GM21723 (cell line): ENCODE data around the gene RAB17.

ENCODE experiments used
- ATAC-seq: cut with Tn5 transposase; IDR thresholded peaks from one replicate; pipeline ENCODE4 v1.9.1; 2021; ENCODE audit warnings: mild to moderate bottlenecking, moderate library complexity; ENCODE audit not compliant: unreplicated experiment

The RAB17 gene

GRCh38 chr2:237565974-237566373 lies 24.6 kb downstream of the RAB17 start:
- ATAC-seq, result no peak

DNA sequence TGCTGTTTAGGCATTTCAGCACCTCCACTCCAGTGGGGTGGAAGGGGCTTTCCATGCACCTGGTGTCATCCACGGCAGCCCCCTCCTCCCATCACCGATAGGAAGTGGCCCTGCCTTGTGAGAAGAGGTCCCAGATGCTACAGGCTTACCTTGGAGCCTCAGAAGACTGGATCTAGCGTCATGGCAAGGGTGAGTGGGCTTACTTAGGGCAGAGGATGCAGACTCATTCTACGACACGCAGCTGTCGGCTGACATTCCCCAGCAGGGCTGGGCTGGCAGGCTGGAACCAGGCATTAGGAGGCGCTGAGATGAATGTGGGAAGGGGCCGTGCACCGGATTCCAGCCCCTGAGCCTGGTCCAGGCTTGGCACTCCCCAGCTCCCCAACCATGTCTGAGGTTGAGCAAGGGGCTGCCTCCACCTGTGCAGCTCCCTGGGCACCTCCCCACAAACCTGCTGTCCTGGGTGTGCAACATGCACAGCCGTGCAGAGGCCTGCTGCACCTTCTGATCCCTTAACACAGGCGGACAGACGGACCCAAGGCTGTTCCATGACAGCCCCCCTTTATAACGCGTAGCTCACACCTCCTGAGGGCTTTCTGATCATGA lies 25.9 kb downstream of the RAB17 start:
- ATAC-seq, result no peak

DNA sequence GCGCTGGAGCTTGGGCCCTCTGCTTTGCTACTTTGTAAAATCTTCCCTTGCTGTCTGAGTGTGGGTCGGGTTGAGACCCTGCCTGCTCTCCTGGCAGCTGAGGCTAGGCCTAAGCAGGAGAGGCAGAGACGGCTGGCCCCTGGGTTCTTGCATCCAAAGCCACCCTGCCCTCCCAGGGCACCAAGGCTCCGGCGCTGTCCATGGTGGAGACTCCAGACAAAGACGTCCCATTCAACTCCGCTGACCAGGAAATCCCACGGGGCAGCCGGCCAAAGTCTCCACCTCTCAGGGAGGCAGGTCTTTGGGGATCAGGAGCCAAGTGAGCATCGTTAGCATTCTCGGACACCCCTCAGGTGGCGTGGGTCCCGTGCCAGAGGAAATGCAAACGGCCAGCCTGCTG lies 26.7 kb downstream of the RAB17 start:
- no peak for ATAC-seq

DNA sequence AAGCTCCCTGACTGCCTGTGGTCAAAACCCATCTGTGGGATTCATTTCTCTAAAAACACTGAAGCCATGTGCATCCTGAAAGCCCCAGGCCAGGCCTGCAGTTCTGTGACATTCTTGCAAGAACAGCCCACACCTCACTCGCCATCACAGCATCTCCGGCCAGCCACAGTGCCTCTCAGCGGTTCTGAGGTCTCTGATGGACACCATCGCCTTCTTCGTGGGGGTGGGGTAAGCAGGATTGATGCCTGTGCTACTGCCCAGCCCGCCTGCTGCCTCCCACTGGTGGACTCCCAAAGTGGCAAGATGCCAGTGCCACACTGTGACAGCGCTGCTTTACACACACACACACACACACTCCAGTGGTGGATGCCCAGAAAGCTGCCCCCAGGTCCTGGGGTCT lies 29.3 kb downstream of the RAB17 start:
- no peak for ATAC-seq

GRCh38 chr2:237558961-237559641 lies 31.4 kb downstream of the RAB17 start:
- no peak for ATAC-seq

GRCh38 chr2:237557633-237558015 lies 32.9 kb downstream of the RAB17 start:
- peak; percentile 30 for ATAC-seq

GRCh38 chr2:237556773-237557632 lies 33.5 kb downstream of the RAB17 start:
- peak; percentile 96 for ATAC-seq

DNA sequence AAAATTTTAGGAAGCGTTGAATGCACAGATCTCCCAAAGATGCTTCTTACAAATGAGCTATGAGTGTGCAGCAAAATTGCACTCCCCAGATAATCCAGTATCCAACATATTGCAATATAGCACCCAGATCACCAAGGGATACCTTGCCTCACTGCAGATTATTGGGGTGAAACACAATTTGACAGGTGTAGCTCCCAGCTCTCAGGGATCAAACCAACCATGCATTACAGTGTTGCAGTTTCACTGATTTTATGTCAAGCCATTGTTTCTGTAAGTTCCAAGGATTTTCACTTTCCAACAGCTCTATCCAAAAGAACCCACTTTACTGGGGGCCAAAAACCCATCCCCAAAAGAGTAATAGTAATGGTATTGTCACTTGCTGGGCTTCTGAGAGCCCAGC lies 35.0 kb downstream of the RAB17 start:
- ATAC-seq, result no peak

DNA sequence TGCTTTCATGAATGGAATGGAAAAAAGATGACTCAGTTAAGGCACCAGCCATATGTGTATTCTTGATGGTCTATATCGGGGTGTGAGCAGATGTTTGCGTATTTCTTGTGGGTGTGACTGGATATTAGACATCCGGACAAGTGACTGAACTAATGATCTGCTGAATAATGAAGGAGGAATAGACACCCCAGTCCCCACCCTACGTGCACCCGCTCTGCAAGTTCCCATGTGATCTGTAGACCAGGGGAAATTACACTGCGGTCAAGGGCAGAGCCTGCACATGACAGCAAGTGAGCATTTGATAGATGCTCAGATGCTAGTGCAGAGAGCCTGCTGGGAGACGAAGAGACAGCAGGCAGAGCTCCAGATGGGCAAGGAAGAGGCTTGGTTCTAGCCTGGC lies 36.6 kb downstream of the RAB17 start:
- no peak for ATAC-seq

GRCh38 chr2:237552908-237553307 lies 37.6 kb downstream of the RAB17 start:
- ATAC-seq, result no peak

DNA sequence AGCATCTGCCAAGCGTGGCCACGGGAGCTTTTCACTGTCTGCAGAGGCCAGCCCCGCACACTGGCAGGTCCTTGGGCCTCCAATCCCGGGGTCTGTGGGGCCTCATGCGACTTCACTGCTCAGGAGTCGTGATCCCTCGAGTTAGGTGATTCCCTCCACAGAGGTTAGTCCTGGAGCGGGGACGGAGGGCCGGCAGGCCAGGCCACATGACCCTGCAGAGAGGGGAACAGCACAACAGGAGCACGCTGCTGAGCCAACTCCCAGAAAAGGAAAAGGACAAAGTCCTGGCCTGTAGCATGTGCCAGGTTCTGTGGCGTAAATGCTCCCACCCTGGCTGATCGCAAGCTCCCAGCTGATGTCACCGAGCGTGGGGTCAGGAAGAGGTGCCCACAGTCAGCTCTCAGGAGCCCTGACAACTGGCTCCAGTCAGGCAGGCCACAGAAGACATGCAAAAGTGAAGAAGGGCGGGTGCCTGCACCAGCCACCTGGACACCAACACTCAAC lies 39.4 kb downstream of the RAB17 start:
- no peak for ATAC-seq

DNA sequence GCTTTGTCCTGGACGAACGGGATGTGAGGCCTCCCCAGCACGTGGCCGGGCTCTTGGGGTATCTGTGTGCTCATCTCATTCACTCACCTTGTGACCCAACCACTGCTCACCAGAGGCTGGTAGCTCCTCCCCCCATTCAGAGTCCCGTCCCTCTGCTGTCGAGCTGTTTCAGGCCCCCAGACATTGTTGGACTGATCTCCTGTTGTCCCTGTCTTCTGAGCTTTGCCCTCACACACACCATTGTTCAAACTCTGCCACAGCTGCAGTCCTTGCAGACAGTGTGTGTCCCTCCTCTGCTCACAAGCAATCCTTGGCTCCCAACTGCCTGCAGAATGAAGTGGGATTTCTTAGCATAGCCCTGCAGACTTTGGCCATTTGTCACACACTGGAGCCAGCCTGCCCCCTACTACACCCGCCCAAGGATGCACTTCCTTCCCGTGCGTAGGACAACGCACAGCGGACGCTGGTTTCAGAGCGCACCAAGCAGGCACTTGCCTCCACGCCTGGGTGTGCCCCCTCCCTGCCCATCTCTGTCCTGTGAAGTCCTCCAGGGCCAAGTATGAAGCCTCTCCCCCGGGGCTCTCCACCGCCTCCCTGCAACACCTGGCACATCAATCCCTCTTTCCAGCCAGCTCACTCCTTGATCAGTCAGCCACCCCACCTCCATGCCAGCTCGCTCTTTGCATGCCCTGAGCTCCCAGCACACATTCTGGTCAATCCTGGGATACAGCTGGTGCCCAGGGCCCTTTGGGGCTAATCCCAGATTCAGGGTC lies 40.7 kb downstream of the RAB17 start:
- ATAC-seq, result no peak

DNA sequence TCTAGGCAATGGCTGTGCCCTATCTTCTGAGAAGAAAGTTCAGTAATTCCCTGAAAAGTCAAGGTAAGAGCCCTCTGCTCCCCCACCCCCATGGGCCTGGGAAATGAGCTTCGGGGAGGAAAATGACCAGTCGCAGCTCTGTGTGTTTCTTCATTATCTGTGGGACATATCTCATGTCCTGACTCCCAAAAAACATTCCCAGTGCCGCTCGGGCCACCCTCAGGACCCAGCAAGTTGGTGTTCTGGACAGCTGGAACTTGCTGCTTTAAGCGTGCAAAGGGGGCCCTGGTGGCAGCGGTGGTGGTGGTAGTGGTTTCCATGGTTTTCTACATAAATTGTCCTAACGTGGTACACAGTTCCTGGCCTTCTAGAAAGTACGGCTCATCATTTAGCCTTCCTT lies 41.3 kb downstream of the RAB17 start:
- no peak for ATAC-seq

DNA sequence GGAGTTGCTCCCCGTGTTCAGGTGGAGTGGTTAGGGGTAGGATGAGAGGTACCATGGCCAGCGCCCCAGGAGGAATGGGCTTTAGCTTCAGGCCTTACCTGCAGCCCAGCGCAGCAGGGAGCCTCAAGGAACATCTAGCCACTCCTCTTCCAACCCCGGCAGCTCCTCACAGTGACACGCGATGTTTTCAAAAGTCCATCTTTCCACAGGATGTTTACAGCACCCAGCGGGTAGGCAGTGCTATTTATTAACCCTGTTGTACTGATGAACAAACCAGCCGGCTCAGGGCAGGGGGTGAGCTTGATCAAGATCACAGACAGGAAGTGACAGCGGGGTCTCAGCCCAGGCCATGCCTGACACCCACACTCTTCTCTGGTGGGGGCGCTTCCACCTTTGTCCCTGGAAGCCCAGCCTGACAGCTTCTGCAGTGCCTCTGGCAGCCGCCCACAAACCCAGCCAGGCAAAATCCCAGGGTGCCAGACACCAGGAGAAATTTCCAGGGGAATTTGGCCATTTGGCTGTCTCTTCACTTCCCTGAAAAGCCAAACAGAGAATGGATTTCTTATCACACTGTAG lies 42.6 kb downstream of the RAB17 start:
- no peak for ATAC-seq

- no peak for ATAC-seq
Observed at GRCh38 chr2:237546876-237547395, 43.6 kb downstream of the RAB17 start.

DNA sequence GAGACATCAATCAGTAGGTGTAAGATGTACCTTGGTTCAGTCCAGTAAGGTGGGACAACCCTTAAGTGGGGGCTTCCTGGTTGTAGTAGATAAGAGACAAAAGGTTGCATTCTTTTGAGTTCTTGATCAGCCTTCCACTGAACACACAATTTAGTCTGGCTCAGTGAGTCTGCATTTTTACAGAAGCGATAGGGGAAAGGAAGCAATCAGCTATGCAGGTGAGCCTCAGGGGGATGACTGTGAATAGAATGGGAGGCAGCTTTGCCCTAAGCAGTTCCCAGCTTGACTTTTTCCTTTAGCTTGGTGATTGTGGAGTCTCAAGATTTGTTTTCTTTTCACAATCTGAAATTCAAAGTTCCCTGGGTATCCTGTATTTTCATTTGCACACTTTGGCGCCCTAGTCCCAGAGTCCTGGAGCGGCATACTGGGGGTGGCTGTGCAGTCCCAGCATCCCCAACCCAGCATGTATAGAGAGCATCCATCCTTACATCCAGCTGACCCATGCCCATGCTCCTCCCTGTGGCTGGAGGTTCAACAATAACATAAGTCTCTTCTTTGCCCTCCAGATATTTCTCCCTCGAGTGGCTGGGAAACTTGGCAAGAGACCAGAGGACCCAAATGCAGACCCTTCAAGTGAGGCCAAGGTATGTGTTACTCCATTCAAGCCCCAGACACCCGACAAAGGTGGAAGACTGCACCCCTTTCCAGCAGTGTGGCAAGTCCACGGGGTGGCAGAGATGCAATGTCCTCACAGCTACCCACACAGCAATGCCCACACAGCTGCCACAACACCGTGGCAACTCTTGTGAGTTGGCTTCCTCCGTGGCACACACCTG lies 44.3 kb downstream of the RAB17 start:
- ATAC-seq, result no peak

DNA sequence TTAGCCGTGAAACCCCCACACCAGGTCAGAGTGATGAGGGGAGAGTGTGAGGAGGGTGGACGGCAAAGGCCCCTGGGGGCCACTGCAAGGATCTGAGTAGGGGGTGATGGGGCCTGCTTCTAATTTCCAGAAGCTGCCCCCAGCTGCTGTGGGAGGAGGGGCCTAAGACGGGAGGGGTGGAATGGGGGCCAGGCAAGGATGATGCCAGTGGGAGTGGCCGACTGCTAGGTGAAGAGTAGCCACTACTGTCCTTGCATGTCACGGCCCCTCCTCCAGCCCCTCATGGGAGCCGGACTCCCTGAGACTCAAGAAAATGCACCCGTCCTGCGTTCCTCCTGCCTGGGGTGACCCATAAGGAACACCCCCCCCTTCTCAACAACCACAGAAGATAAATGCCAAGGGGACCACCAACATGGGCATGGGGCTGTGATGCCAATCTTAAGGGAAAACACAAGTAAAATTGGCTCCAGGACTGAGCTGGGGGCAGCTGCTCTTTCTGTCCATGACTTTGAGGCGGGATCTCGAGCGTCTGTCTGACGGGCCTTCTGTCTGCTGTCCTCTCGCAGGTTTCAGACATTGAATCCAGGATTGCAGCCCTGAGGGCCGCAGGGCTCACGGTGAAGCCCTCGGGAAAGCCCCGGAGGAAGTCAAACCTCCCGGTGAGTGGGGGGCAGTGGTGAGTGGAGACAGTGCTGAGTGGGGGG lies 48.4 kb downstream of the RAB17 start:
- no peak for ATAC-seq

DNA sequence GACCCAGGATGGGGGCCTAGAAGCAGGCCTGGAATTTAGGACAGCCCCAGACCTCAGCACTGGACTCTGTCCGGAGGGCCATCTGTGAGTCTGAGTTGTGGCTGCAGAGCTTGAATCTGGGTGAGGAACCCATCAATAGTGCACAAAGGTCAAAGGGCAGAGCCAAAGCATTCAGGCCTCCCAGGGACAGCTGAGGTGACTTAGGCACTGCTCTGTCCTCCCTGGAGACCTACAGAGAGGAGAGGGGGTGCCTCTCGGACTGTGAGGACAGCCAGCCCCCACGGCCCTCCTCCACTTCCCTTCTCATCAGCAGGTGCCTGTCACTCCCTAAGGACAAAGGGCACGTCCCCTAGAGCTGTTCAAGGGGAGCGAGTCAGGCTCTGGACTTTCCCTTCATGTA lies 49.3 kb downstream of the RAB17 start:
- no peak for ATAC-seq

DNA sequence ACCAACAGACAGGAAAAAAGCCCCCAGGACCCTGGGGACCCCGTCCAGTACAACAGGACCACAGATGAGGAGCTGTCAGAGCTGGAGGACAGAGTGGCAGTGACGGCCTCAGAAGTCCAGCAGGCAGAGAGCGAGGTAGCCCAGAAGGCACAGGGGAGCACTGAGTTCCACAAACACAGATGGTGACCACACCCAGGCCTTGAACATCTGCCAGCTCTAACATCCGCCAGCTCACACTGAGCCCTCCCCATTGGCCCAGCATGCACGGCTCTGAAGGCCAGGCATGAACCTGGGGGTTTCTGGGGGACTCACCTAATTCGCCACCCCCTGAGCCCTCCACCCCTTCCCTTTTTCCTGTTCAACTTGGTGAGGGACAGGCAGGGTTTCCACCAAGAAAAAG lies 49.7 kb downstream of the RAB17 start:
- no peak for ATAC-seq
